Cardiac muscle cell (in vitro differentiated cells and primary cell): Measurements from ENCODE around the gene RBM44. TPM values are rescaled to one million over a fixed set of nuclear protein-coding genes. Genes with fewer than 3 reads are reported as not detected.
A peak's percentile ranks its signal among the peaks of the same experiment; 100 is the strongest.

Source experiments
- DNase-seq, 2 donors: peaks; one replicate each; pipeline versions ENCODE4 v3.0.0 to v3.0.0-alpha.2; 2010 to 2017; ENCODE audit warnings: low read depth in 1 of 2, low spot score in 1 of 2
- H3K27ac ChIP-seq: fragments of 200-600 bp; sonication (generic); 2 replicates; pipeline ENCODE4 v1.5.1; 2016
- H3K27me3 ChIP-seq: fragments of 200-600 bp; sonication (generic); 2 replicates; pipeline ENCODE4 v1.6.0; 2016; ENCODE audit warnings: control low read depth
- H3K36me3 ChIP-seq: fragments of 200-600 bp; sonication (generic); 2 replicates; pipeline ENCODE4 v1.5.1; 2016; ENCODE audit warnings: control low read depth
- H3K4me1 ChIP-seq: fragments of 200-600 bp; sonication (generic); 2 replicates; pipeline ENCODE4 v1.8.1; 2017; ENCODE audit warnings: low read depth, mild to moderate bottlenecking, mixed run types
- H3K4me3 ChIP-seq: fragments of 200-600 bp; sonication (generic); 2 replicates; pipeline ENCODE4 v1.5.1; 2016; ENCODE audit warnings: mild to moderate bottlenecking
- H3K9me3 ChIP-seq: fragments of 200-600 bp; sonication (generic); 2 replicates; pipeline ENCODE4 v1.5.1; 2017; ENCODE audit warnings: low read depth, mild to moderate bottlenecking, control low read depth
- CTCF ChIP-seq: IDR thresholded peaks from 2 replicates; pipeline ENCODE4 v1.5.1; 2012; ENCODE audit warnings: low read depth, mild to moderate bottlenecking, low read length
- polyA plus RNA-seq: library from polyadenylated mRNA; unstranded; fragments of >200 nt; fragmentation: Nextera tagmentation; extraction: Ambion mirVana; gene quantifications from 2 replicates; pipeline ENCODE4 v1.2.1, GENCODE V29; 2016
- total RNA-seq: library from RNA; depleted of rRNA; stranded (reverse); fragments of >200 nt; gene quantifications from 2 replicates; pipeline ENCODE4 v1.2.3, GENCODE V29; 2016

Gene RBM44
- total and polyA plus RNA-seq, 2 experiments from 2014 or later, result 0.46 to 0.51 TPM

- Histone ChIP-seq H3K36me3 (no peaks in the 10 kb centered on the region), H3K9me3 (no peaks in the 10 kb centered on the region), H3K27me3 (peaks cover 17% of the 10 kb centered on the region), H3K4me3 (no peak overlapping the region), H3K27ac (no peak overlapping the region), H3K4me1 (no peaks in the 10 kb centered on the region)
- TF ChIP-seq CTCF, result no peak
- no peak for DNase-seq
Observed at GRCh38 chr2:237815637-237816036, 17.1 kb downstream of the RBM44 start.

- H3K27me3 ChIP-seq, result peaks cover 17% of the 10 kb centered on the region
- no peak overlapping the region for H3K4me3 ChIP-seq
- no peaks in the 10 kb centered on the region for H3K4me1 ChIP-seq
- no peak for DNase-seq
- H3K36me3 ChIP-seq, result no peaks in the 10 kb centered on the region
- no peaks in the 10 kb centered on the region for H3K9me3 ChIP-seq
- H3K27ac ChIP-seq, result no peak overlapping the region
- no peak for TF ChIP-seq CTCF
Observed at GRCh38 chr2:237816531-237816930, 18.0 kb downstream of the RBM44 start.

GRCh38 chr2:237818066-237818473 lies 19.5 kb downstream of the RBM44 start:
- no peak overlapping the region for H3K27ac ChIP-seq
- DNase-seq, result peak in 1 of 2 donors; percentile 59
- no peaks in the 10 kb centered on the region for H3K9me3 ChIP-seq
- H3K4me3 ChIP-seq, result no peak overlapping the region
- no peaks in the 10 kb centered on the region for H3K36me3 ChIP-seq
- TF ChIP-seq CTCF, result no peak
- H3K4me1 ChIP-seq, result no peaks in the 10 kb centered on the region
- peaks cover 10% of the 10 kb centered on the region for H3K27me3 ChIP-seq

- no peak for TF ChIP-seq CTCF
- Histone ChIP-seq H3K36me3 (no peaks in the 10 kb centered on the region), H3K4me1 (no peaks in the 10 kb centered on the region), H3K4me3 (no peak overlapping the region), H3K9me3 (no peaks in the 10 kb centered on the region), H3K27ac (no peak overlapping the region), H3K27me3 (peaks cover 5% of the 10 kb centered on the region)
- peak in 1 of 2 donors; percentile 41 for DNase-seq
Observed at GRCh38 chr2:237819231-237819630, 20.7 kb downstream of the RBM44 start.

- H3K9me3 ChIP-seq, result no peaks in the 10 kb centered on the region
- no peaks in the 10 kb centered on the region for H3K4me1 ChIP-seq
- no peak overlapping the region for H3K27ac ChIP-seq
- no peak overlapping the region for H3K4me3 ChIP-seq
- no peak for TF ChIP-seq CTCF
- DNase-seq, result no peak
- no peaks in the 10 kb centered on the region for H3K36me3 ChIP-seq
- no peaks in the 10 kb centered on the region for H3K27me3 ChIP-seq
Observed at GRCh38 chr2:237820421-237820820, 21.8 kb downstream of the RBM44 start.

- no peak for DNase-seq
Observed at GRCh38 chr2:237823544-237823943, 25.0 kb downstream of the RBM44 start.

More at GRCh38 chr2:237823544-237823943, 25.0 kb downstream of the RBM44 start:
- Histone ChIP-seq H3K27me3 (no peaks in the 10 kb centered on the region), H3K36me3 (no peaks in the 10 kb centered on the region), H3K4me1 (no peaks in the 10 kb centered on the region), H3K4me3 (no peak overlapping the region), H3K27ac (no peak overlapping the region), H3K9me3 (no peaks in the 10 kb centered on the region)
- TF ChIP-seq CTCF, result no peak
